DND-41 (cell line): ENCODE results near the gene ERC1.

Experiments used
- ATAC-seq: fragments of 200-7000 bp; cut with Tn5 transposase; 3 replicates; pipeline ENCODE4 v1.9.1; 2021; ENCODE audit warnings: low read depth; ENCODE audit not compliant: insufficient read depth
- DNase-seq: peaks from one replicate; pipeline ENCODE4 v3.0.0-alpha.2; 2020
- H2AFZ ChIP-seq: 2 replicates; pipeline ENCODE4 v1.6.0; 2012; ENCODE audit warnings: low read depth, low read length
- H3K27ac ChIP-seq: 2 replicates; pipeline ENCODE4 v1.5.1; 2012; ENCODE audit warnings: low read length, inconsistent platforms
- H3K27me3 ChIP-seq: fragments of 200-600 bp; sonication (generic); 2 replicates; pipeline ENCODE4 v1.6.0; 2012; ENCODE audit warnings: low read length, mild to moderate bottlenecking, inconsistent platforms; ENCODE audit not compliant: insufficient read depth, poor library complexity
- H3K36me3 ChIP-seq: 2 replicates; pipeline ENCODE4 v1.5.1; 2012; ENCODE audit warnings: low read length, inconsistent platforms; ENCODE audit not compliant: insufficient read depth
- H3K4me1 ChIP-seq: 2 replicates; pipeline ENCODE4 v1.5.1; 2012; ENCODE audit warnings: mild to moderate bottlenecking, low read length; ENCODE audit not compliant: insufficient read depth
- H3K4me2 ChIP-seq: 2 replicates; pipeline ENCODE4 v1.6.0; 2012; ENCODE audit warnings: mild to moderate bottlenecking, moderate library complexity, low read length, inconsistent platforms; ENCODE audit not compliant: insufficient read depth
- H3K4me3 ChIP-seq, 2 experiments: fragments of 200-600 bp in 1 of 2; shearing (Covaris generic) in 1 of 2; 2 replicates each; pipeline ENCODE4 v1.5.1; 2012 to 2016; ENCODE audit warnings: inconsistent platforms in 2 of 2, low read length in 2 of 2, mild to moderate bottlenecking in 2 of 2, low read depth in 1 of 2, moderate library complexity in 1 of 2
- H3K79me2 ChIP-seq: 2 replicates; pipeline ENCODE4 v1.6.0; 2012; ENCODE audit warnings: low read length, inconsistent platforms; ENCODE audit not compliant: insufficient read depth
- H3K9ac ChIP-seq: 2 replicates; pipeline ENCODE4 v1.6.0; 2012; ENCODE audit warnings: low read depth, mild to moderate bottlenecking, inconsistent platforms, low read length, moderate library complexity
- H3K9me3 ChIP-seq: 2 replicates; pipeline ENCODE4 v1.5.1; 2012; ENCODE audit warnings: low read length, moderate library complexity, mild to moderate bottlenecking, inconsistent platforms; ENCODE audit not compliant: insufficient read depth, severe bottlenecking
- H4K20me1 ChIP-seq: 2 replicates; pipeline ENCODE4 v1.6.0; 2012; ENCODE audit warnings: low read length; ENCODE audit not compliant: insufficient read depth
- CTCF ChIP-seq: IDR thresholded peaks from 2 replicates; pipeline ENCODE4 v1.5.1; 2012; ENCODE audit warnings: borderline replicate concordance, low read length, moderate library complexity, mild to moderate bottlenecking; ENCODE audit not compliant: poor library complexity, severe bottlenecking; ENCODE audit errors: extremely low read depth
- EZH2 ChIP-seq: IDR thresholded peaks from 3 replicates; pipeline ENCODE4 v1.6.1; 2012; ENCODE audit warnings: borderline replicate concordance, low read depth, mild to moderate bottlenecking, moderate library complexity, low read length, inconsistent platforms; ENCODE audit not compliant: severe bottlenecking

Gene ERC1

GRCh38 chr12:1217191-1217949 lies 226.3 kb downstream of the ERC1 start:
- no peak overlapping the region for H3K4me2 ChIP-seq

DNA sequence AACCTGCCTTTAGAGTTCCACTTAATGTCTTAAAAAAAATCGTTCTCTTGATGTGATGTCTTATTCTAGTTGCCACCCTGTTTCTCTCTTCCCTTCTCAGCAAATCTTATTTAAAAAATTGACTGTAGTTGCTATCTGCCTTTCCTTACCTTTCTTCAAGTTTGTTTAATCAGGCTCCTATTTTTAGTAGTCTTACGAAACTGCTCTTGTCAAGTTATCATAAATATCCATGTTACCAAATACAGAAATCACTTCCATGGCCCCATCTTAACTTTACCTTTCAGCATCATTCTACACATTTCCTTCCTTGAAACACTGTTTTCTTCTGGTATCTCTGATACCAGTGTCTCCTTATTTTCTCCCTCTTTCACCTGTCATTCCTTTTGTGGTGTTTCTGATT lies 227.3 kb downstream of the ERC1 start:
- no peaks in the 10 kb centered on the region for H3K27me3 ChIP-seq
- H3K79me2 ChIP-seq: no peaks in the 10 kb centered on the region
- no peak overlapping the region for H3K9ac ChIP-seq
- H3K9me3 ChIP-seq: no peaks in the 10 kb centered on the region
- H3K4me3 ChIP-seq: no peak overlapping the region
- H3K36me3 ChIP-seq: no peaks in the 10 kb centered on the region
- no peaks in the 10 kb centered on the region for H4K20me1 ChIP-seq
- DNase-seq (no peak), ATAC-seq (no peak)
- H3K27ac ChIP-seq: no peak overlapping the region
- TF ChIP-seq EZH2 (no peak), CTCF (no peak)
- H2AFZ ChIP-seq: no peak overlapping the region
- H3K4me1 ChIP-seq: no peaks in the 10 kb centered on the region
- no peak overlapping the region for H3K4me2 ChIP-seq

More at GRCh38 chr12:1217191-1217949, 226.3 kb downstream of the ERC1 start:
- H3K4me1 ChIP-seq: no peaks in the 10 kb centered on the region
- TF ChIP-seq EZH2 (no peak), CTCF (no peak)
- no peaks in the 10 kb centered on the region for H3K79me2 ChIP-seq
- no peak overlapping the region for H3K4me3 ChIP-seq
- H2AFZ ChIP-seq: no peak overlapping the region
- no peak overlapping the region for H3K9ac ChIP-seq
- ATAC-seq (no peak), DNase-seq (no peak)
- H3K27ac ChIP-seq: no peak overlapping the region
- H4K20me1 ChIP-seq: no peaks in the 10 kb centered on the region
- H3K36me3 ChIP-seq: no peaks in the 10 kb centered on the region
- no peaks in the 10 kb centered on the region for H3K9me3 ChIP-seq
- H3K27me3 ChIP-seq: no peaks in the 10 kb centered on the region

GRCh38 chr12:1220127-1221092 lies 229.4 kb downstream of the ERC1 start:
- Histone ChIP-seq H3K36me3 (no peaks in the 10 kb centered on the region), H3K27me3 (no peaks in the 10 kb centered on the region), H3K9ac (no peak overlapping the region), H3K4me2 (no peak overlapping the region), H3K4me3 (no peak overlapping the region), H2AFZ (no peak overlapping the region), H3K4me1 (no peaks in the 10 kb centered on the region), H3K9me3 (no peaks in the 10 kb centered on the region), H3K27ac (no peak overlapping the region), H4K20me1 (no peaks in the 10 kb centered on the region), H3K79me2 (no peaks in the 10 kb centered on the region)
- ATAC-seq (no peak), DNase-seq (no peak)
- TF ChIP-seq CTCF (no peak), EZH2 (no peak)
